Keratinocyte (primary cell): ENCODE measurements around the gene OR13C9. TPM values are rescaled to one million over a fixed set of nuclear protein-coding genes. Genes with fewer than 3 reads are reported as not detected.

Experiments
- DNase-seq: peaks from one replicate; pipeline ENCODE4 v3.0.0-alpha.2; 2011; ENCODE audit warnings: low read depth, missing footprints, low spot score
- FAIRE-seq: peaks from 2 replicates; lab custom pipeline; 2011; peaks lifted over from hg19 to GRCh38; lab: Jason Lieb, UNC
- H2AFZ ChIP-seq: 2 replicates; pipeline ENCODE4 v1.6.0; 2012; ENCODE audit warnings: low read length, control low read depth, inconsistent platforms; ENCODE audit not compliant: control insufficient read depth
- H3K27ac ChIP-seq: 2 replicates; pipeline ENCODE4 v1.5.1; 2011; ENCODE audit warnings: low read length; ENCODE audit not compliant: control insufficient read depth, insufficient read depth
- H3K27me3 ChIP-seq: 3 replicates; pipeline ENCODE4 v1.6.0; 2011; ENCODE audit warnings: low read length; ENCODE audit not compliant: control insufficient read depth, insufficient read depth; ENCODE audit errors: extremely low read depth
- H3K36me3 ChIP-seq, 2 experiments: 2 replicates in 1 of 2; 3 replicates in 1 of 2; pipeline ENCODE4 v1.5.1; 2011; ENCODE audit warnings: low read length in 2 of 2, mild to moderate bottlenecking in 1 of 2; ENCODE audit not compliant: control insufficient read depth in 2 of 2, insufficient read depth in 2 of 2; ENCODE audit errors: extremely low read depth in 1 of 2
- H3K4me1 ChIP-seq: 3 replicates; pipeline ENCODE4 v1.5.1; 2011; ENCODE audit warnings: low read length; ENCODE audit not compliant: control insufficient read depth, insufficient read depth; ENCODE audit errors: extremely low read depth
- H3K4me2 ChIP-seq: 3 replicates; pipeline ENCODE4 v1.6.0; 2011; ENCODE audit warnings: low read depth, low read length; ENCODE audit not compliant: control insufficient read depth, insufficient read depth; ENCODE audit errors: extremely low read depth
- H3K4me3 ChIP-seq, 3 experiments: fragments of 200-600 bp in 1 of 3; sonication (generic) in 1 of 3; 2 replicates in 2 of 3; 3 replicates in 1 of 3; pipeline ENCODE4 v1.5.1; 2011 to 2016; ENCODE audit warnings: low read length in 3 of 3, mild to moderate bottlenecking in 3 of 3, control low read depth in 2 of 3, inconsistent platforms in 1 of 3, low read depth in 1 of 3, mixed read lengths in 1 of 3, mixed run types in 1 of 3, moderate library complexity in 1 of 3; ENCODE audit not compliant: control insufficient read depth in 2 of 3, insufficient read depth in 2 of 3; ENCODE audit errors: extremely low read depth in 1 of 3
- H3K79me2 ChIP-seq: 2 replicates; pipeline ENCODE4 v1.6.0; 2012; ENCODE audit warnings: low read length; ENCODE audit not compliant: control insufficient read depth, insufficient read depth
- H3K9ac ChIP-seq: 3 replicates; pipeline ENCODE4 v1.6.0; 2011; ENCODE audit warnings: low read length; ENCODE audit not compliant: control insufficient read depth, insufficient read depth; ENCODE audit errors: extremely low read depth
- H3K9me1 ChIP-seq: 3 replicates; pipeline ENCODE4 v1.6.0; 2011; ENCODE audit warnings: low read length; ENCODE audit not compliant: control insufficient read depth, insufficient read depth; ENCODE audit errors: extremely low read depth
- H3K9me3 ChIP-seq: 2 replicates; pipeline ENCODE4 v1.5.1; 2012; ENCODE audit warnings: low read depth, low read length; ENCODE audit not compliant: control insufficient read depth
- H4K20me1 ChIP-seq: 3 replicates; pipeline ENCODE4 v1.6.0; 2011; ENCODE audit warnings: low read length; ENCODE audit not compliant: control insufficient read depth, insufficient read depth; ENCODE audit errors: extremely low read depth
- CTCF ChIP-seq, 3 experiments: IDR thresholded peaks in 1 of 3; conservative IDR thresholded peaks in 1 of 3; optimal IDR thresholded peaks in 1 of 3; 2 replicates in 2 of 3; 3 replicates in 1 of 3; pipeline versions ENCODE3 to v1.5.1; 2011; ENCODE audit warnings: low read length in 3 of 3, mild to moderate bottlenecking in 3 of 3, moderate library complexity in 2 of 3, control low read depth in 1 of 3, inconsistent platforms in 1 of 3; ENCODE audit not compliant: insufficient read depth in 2 of 3; ENCODE audit errors: extremely low read depth in 1 of 3
- EZH2 ChIP-seq: IDR thresholded peaks from one replicate; pipeline ENCODE4 v1.6.1; 2012; ENCODE audit warnings: inconsistent platforms, mild to moderate bottlenecking, low read length, moderate library complexity
- dilution Hi-C: fragments of 300-500 bp; cut with MboI; formaldehyde crosslinking; loops from one replicate; pipeline ENCODE4 v1.7.0; 2020; ENCODE audit warnings: low sequenced_read_pairs; ENCODE audit not compliant: extremely low pct_ligation_motif_present
- polyA plus RNA-seq, 5 experiments: library from polyadenylated mRNA; depleted of rRNA in 3 of 5; stranded (reverse) in 3 of 5; stranded (forward) in 1 of 5; unstranded in 1 of 5; fragments of >200 nt; gene quantifications; 1 replicate in 1 of 5; 2 replicates in 3 of 5; 3 replicates in 1 of 5; pipeline versions ENCODE4 v1.2.1 to v1.2.3, GENCODE V29; 2011 to 2012; ENCODE audit warnings: missing spikeins in 2 of 5, low read depth in 1 of 5, low replicate concordance in 1 of 5

OR13C9 gene
- polyA plus RNA-seq, 1 donor (not counting 4 experiments of a cell fraction or from before 2014, with no cell fraction given), result not detected

DNA sequence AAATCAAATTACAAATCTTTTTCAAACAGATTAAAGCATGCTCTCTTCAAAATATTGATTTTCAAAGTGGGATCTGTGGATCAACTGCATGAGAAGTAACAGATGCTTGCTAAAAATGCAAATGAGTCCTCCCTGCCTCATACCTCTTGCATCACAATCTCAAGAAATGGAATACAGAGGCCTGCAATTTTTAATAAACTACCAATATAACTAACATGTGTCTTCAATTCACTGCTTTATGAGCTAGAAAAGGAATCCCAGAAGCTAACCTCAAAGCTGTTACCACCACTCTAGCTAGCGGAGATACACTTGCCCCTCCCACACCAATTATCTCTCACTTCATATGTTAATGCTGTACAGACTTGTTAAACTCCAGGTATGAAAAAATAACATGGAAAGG, 28.4 kb downstream of the OR13C9 start:
- H3K36me3 ChIP-seq, result no peaks in the 10 kb centered on the region
- H2AFZ ChIP-seq, result no peak overlapping the region
- no peaks in the 10 kb centered on the region for H4K20me1 ChIP-seq
- no peaks in the 10 kb centered on the region for H3K4me1 ChIP-seq
- dilution Hi-C loops, result no loop called here
- H3K4me2 ChIP-seq, result no peak overlapping the region
- H3K27me3 ChIP-seq, result no peaks in the 10 kb centered on the region
- no peak overlapping the region for H3K9ac ChIP-seq
- no peaks in the 10 kb centered on the region for H3K9me3 ChIP-seq
- DNase-seq (no peak), FAIRE-seq (no peak)
- H3K27ac ChIP-seq, result no peak overlapping the region
- H3K79me2 ChIP-seq, result no peaks in the 10 kb centered on the region
- H3K9me1 ChIP-seq, result no peaks in the 10 kb centered on the region
- no peak for TF ChIP-seq EZH2
- TF ChIP-seq CTCF (optimal IDR thresholded peaks at IDR 0.05 in 1 of 3, IDR thresholded peaks at IDR 0.05 in 1 of 3, conservative IDR thresholded peaks at IDR 0.05 in 1 of 3; ENCODE audit: extremely low read depth in 1 of 3, insufficient read depth in 2 of 3, low read length in 3 of 3), result no peak
- H3K4me3 ChIP-seq, result no peak overlapping the region

- no peak overlapping the region for H2AFZ ChIP-seq
- H3K27me3 ChIP-seq, result no peaks in the 10 kb centered on the region
- DNase-seq (no peak), FAIRE-seq (no peak)
- H3K4me1 ChIP-seq, result no peaks in the 10 kb centered on the region
- H4K20me1 ChIP-seq, result no peaks in the 10 kb centered on the region
- TF ChIP-seq CTCF (optimal IDR thresholded peaks at IDR 0.05 in 1 of 3, IDR thresholded peaks at IDR 0.05 in 1 of 3, conservative IDR thresholded peaks at IDR 0.05 in 1 of 3; ENCODE audit: extremely low read depth in 1 of 3, insufficient read depth in 2 of 3, low read length in 3 of 3) (no peak), EZH2 (no peak)
- dilution Hi-C loops, result no loop called here
- no peaks in the 10 kb centered on the region for H3K9me1 ChIP-seq
- H3K4me3 ChIP-seq, result no peak overlapping the region
- H3K9ac ChIP-seq, result no peak overlapping the region
- no peaks in the 10 kb centered on the region for H3K9me3 ChIP-seq
- no peak overlapping the region for H3K27ac ChIP-seq
- no peak overlapping the region for H3K4me2 ChIP-seq
- H3K36me3 ChIP-seq, result no peaks in the 10 kb centered on the region
- no peaks in the 10 kb centered on the region for H3K79me2 ChIP-seq
Measured at GRCh38 chr9:104586496-104587180, 31.4 kb downstream of the OR13C9 start.
